GM19397 (cell line): ENCODE results near the gene MBD3L1.

ENCODE experiments used
- ATAC-seq: cut with Tn5 transposase; IDR thresholded peaks from one replicate; pipeline ENCODE4 v1.9.1; 2021; ENCODE audit warnings: mild to moderate bottlenecking, moderate library complexity; ENCODE audit not compliant: unreplicated experiment

Gene MBD3L1

DNA sequence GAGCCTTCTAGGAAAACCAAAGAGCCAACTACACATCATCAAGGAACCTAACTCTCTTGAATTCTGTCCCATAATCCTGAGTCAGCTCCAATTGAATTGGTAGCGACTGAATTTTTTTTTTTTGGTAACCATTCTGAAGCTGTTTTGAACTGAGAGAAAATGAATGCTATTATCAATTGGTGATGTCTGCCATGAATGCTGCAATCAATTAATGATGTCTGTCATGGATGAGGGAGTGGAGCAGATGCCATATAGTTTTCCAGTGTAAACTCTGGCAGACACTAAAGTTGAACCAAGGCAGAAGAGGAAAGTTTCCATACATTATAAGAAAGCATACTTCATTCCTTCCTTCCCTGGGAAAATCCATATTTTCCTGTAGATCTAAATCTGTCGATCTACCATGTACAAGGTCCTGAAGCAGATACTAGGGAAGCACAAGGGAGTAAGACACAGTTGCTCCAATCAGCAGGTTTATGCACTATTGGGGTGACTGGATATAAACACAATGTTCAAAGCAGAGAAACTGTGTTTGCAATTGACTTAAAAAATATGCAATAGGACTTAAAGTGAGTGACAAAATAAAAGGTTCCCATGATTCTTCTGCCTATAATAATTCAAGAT is 48.8 kb downstream of the MBD3L1 start:
- no peak for ATAC-seq

DNA sequence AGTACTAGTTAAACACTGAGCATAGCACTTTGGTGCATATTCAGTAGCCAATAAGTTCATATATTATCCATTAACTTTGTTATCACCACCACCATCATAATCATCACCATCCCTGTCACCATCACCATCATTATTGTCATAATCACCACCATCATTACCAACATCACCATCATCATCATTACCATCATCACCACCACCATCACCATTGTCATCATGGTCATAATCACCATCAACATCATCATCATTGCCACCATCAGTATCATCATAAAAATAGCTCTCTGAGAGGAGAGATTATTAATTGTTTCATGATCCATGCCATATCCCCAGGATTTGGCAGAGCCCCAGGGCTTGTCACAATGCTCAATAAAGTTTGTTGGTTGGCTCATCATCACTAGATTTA is 49.3 kb downstream of the MBD3L1 start:
- ATAC-seq: no peak

DNA sequence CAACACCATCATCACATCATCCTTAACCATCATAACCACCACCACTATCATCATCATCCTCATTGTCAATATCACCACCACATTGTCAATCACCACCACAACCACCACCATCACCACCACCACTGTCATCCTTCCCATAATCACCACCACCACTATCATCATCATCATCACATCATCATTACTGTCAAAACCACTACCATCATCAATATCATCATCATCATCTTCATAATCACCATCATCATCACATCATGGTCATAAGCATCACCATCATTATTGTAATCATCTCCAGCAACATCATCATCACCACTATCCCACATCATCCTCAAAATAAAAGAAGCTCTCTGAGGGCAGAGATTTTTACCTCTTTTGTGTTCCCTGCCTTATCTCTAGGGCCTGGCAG is 52.2 kb downstream of the MBD3L1 start:
- no peak for ATAC-seq

DNA sequence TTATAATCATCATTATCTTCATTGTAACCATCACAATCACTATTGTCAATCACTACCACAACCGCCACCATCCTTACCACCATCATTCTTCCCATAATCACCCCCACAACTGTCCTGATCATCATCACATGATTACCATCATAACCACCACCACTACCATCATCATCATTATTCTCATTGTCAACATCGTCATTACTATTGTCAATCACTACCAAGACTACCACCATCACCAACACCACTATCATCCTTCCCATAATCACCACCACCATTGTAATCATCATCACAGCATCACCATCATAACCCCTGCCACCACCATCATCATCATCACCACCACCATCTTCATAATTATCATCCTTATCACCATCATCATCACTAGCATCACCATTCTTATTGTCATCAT is 55.2 kb downstream of the MBD3L1 start:
- ATAC-seq: no peak

DNA sequence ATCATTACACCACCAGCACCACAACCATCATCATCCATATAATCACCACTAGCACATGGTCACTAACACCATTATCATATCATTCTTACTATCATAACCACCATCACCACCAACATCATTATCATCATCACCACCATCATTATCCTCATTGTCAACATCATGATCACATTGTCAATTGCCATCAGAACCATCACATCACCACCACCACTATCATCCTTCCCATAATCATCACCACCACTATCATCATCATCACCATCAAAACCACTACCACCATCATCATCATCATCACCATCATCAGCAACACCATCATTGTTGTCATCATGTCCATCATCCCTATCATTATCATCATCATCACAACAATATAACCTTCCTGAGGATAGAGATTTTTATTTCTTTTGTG is 58.1 kb downstream of the MBD3L1 start:
- ATAC-seq: no peak
